Fibroblast of lung (primary cell): ENCODE data around the gene TPX2. TPM values are rescaled to one million over a fixed set of nuclear protein-coding genes. Genes with fewer than 3 reads are reported as not detected.
A peak's percentile ranks its signal among the peaks of the same experiment; 100 is the strongest.

Experiments
- DNase-seq, 2 donors: peaks; one replicate each; pipeline versions ENCODE4 v3.0.0 to v3.0.0-alpha.2; 2010; ENCODE audit warnings: low read depth in 2 of 2
- H2AFZ ChIP-seq: 2 replicates; pipeline ENCODE4 v1.5.1; 2012; ENCODE audit warnings: low read length, control low read depth, inconsistent platforms
- H3K27ac ChIP-seq: 2 replicates; pipeline ENCODE4 v1.5.1; 2011; ENCODE audit warnings: low read length, control low read depth; ENCODE audit not compliant: insufficient read depth
- H3K27me3 ChIP-seq: 2 replicates; pipeline ENCODE4 v1.5.1; 2011; ENCODE audit warnings: mild to moderate bottlenecking, low read length; ENCODE audit not compliant: control insufficient read depth, insufficient read depth
- H3K36me3 ChIP-seq: 2 replicates; pipeline ENCODE4 v1.5.1; 2011; ENCODE audit warnings: low read length; ENCODE audit not compliant: control insufficient read depth, insufficient read depth
- H3K4me1 ChIP-seq: 2 replicates; pipeline ENCODE4 v1.5.1; 2011; ENCODE audit warnings: low read length; ENCODE audit not compliant: control insufficient read depth, insufficient read depth; ENCODE audit errors: extremely low read depth
- H3K4me2 ChIP-seq: 2 replicates; pipeline ENCODE4 v1.5.1; 2011; ENCODE audit warnings: low read length, control low read depth; ENCODE audit not compliant: insufficient read depth; ENCODE audit errors: extremely low read depth
- H3K4me3 ChIP-seq, 4 experiments: fragments of 200-600 bp in 1 of 4; sonication (generic) in 1 of 4; replicated peaks in 1 of 4; 2 replicates each; pipeline ENCODE4 v1.5.1; 2011 to 2016; ENCODE audit warnings: low read length in 4 of 4, low read depth in 3 of 4, mild to moderate bottlenecking in 3 of 4, control low read depth in 2 of 4, inconsistent platforms in 1 of 4, mixed read lengths in 1 of 4; ENCODE audit not compliant: insufficient read depth in 1 of 4; ENCODE audit errors: control extremely low read depth in 1 of 4
- H3K79me2 ChIP-seq: 2 replicates; pipeline ENCODE4 v1.5.1; 2012; ENCODE audit warnings: mild to moderate bottlenecking, low read length, inconsistent platforms; ENCODE audit not compliant: control insufficient read depth, insufficient read depth
- H3K9ac ChIP-seq: 2 replicates; pipeline ENCODE4 v1.5.1; 2011; ENCODE audit warnings: mild to moderate bottlenecking, low read length, control low read depth; ENCODE audit not compliant: insufficient read depth
- H3K9me3 ChIP-seq: 2 replicates; pipeline ENCODE4 v1.5.1; 2012; ENCODE audit warnings: low read depth, low read length; ENCODE audit not compliant: control insufficient read depth, insufficient read depth
- H4K20me1 ChIP-seq: 2 replicates; pipeline ENCODE4 v1.5.1; 2011; ENCODE audit warnings: low read length; ENCODE audit not compliant: control insufficient read depth, insufficient read depth; ENCODE audit errors: extremely low read depth
- EZH2 ChIP-seq: IDR thresholded peaks from 2 replicates; pipeline ENCODE4 v1.5.1; 2012; ENCODE audit warnings: low read length, control low read depth, mild to moderate bottlenecking; ENCODE audit errors: missing control alignments
- polyA plus RNA-seq, 2 donors: library from polyadenylated mRNA; depleted of rRNA in 1 of 2; stranded (reverse) in 1 of 2; unstranded in 1 of 2; fragments of >200 nt; gene quantifications; 2 replicates each; pipeline ENCODE4 v1.2.1, GENCODE V29; 2011 to 2012; ENCODE audit warnings: missing spikeins in 1 of 2
- total RNA-seq: library from RNA; depleted of rRNA; stranded (reverse); fragments of >200 nt; gene quantifications from 2 replicates; pipeline ENCODE4 v1.2.1, GENCODE V29; 2014
- TF ChIP-seq, protein P1 (sequence below), 2 donors: IDR thresholded peaks in 1 of 2; conservative IDR thresholded peaks in 1 of 2; 1 replicate in 1 of 2; 2 replicates in 1 of 2; pipeline ENCODE4 v1.5.1; 2011 to 2012; ENCODE audit warnings: low read length in 2 of 2, control low read depth in 1 of 2, inconsistent platforms in 1 of 2, low read depth in 1 of 2, mild to moderate bottlenecking in 1 of 2

The TPX2 gene
- total and polyA plus RNA-seq, 2 donors (not counting 1 experiment from before 2014, with no cell fraction given) = 19.9 to 21.0 TPM

DNA sequence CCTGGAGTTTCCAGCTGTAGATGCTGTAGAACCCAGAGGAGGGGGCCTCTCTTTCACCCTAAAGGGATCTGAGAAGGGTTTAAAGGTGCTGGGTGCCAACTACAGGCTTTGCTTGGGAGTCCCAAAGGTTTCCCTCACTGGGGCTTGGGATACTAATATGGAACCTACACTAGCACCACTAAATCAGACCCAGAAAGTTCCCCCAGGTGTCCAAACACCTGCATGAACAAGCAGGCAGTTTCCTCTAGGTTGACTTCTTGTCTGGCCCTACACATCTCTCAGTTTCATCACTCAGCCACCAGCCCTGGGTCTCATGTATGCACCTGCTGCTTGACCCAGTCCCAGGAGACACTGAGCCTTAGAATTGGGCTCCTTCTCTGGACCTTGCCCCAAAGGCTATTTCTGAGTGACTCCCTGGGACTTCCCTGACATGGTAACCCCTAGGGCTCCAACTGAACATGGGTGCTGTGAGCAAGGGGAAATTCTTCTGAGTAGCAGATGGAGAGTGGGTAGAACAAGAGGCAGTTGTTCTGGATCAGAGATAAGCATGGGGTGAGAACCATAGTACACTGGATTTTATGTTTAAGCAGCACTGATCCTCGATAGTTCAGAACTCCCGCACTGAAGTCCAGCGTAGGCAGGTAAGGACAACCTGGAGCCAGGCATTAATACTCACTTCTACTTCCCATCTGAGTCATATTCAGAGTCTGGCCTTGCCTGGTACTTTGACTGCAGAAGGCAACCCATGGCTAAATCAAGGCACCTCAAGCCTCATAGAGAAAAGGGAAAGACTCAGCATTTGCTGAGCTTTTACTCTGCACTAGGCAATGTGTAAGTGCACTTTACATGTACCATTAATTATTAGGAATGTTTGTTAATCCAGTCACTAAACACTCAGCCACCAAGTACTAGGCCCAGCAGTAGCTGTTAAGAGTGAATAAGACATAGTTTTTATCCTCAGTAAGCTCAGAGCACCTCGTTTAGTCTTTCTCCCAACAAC, 33.2 kb upstream of the TPX2 start:
- Histone ChIP-seq H3K27ac (no peak overlapping the region), H2AFZ (no peak overlapping the region), H3K4me3 (no peak overlapping the region), H3K36me3 (peaks cover 15% of the 10 kb centered on the region), H3K9me3 (no peaks in the 10 kb centered on the region), H3K4me1 (peaks cover 9% of the 10 kb centered on the region), H3K27me3 (no peaks in the 10 kb centered on the region), H4K20me1 (no peaks in the 10 kb centered on the region), H3K79me2 (peaks cover 87% of the 10 kb centered on the region), H3K4me2 (no peak overlapping the region), H3K9ac (no peak overlapping the region)
- no peak for TF ChIP-seq EZH2
- TF ChIP-seq, protein P1, sequence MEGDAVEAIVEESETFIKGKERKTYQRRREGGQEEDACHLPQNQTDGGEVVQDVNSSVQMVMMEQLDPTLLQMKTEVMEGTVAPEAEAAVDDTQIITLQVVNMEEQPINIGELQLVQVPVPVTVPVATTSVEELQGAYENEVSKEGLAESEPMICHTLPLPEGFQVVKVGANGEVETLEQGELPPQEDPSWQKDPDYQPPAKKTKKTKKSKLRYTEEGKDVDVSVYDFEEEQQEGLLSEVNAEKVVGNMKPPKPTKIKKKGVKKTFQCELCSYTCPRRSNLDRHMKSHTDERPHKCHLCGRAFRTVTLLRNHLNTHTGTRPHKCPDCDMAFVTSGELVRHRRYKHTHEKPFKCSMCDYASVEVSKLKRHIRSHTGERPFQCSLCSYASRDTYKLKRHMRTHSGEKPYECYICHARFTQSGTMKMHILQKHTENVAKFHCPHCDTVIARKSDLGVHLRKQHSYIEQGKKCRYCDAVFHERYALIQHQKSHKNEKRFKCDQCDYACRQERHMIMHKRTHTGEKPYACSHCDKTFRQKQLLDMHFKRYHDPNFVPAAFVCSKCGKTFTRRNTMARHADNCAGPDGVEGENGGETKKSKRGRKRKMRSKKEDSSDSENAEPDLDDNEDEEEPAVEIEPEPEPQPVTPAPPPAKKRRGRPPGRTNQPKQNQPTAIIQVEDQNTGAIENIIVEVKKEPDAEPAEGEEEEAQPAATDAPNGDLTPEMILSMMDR (conservative IDR thresholded peaks at IDR 0.05 in 1 of 2, IDR thresholded peaks at IDR 0.05 in 1 of 2; ENCODE audit: low read depth in 1 of 2, low read length in 2 of 2) = no peak
- DNase-seq = no peak

- Histone ChIP-seq H3K27ac (no peak overlapping the region), H4K20me1 (no peaks in the 10 kb centered on the region), H3K9ac (no peak overlapping the region), H3K27me3 (no peaks in the 10 kb centered on the region), H3K36me3 (peaks cover 15% of the 10 kb centered on the region), H3K4me2 (no peak overlapping the region), H3K4me3 (no peak overlapping the region), H3K9me3 (no peaks in the 10 kb centered on the region), H3K4me1 (peaks cover 11% of the 10 kb centered on the region), H3K79me2 (peaks cover 91% of the 10 kb centered on the region), H2AFZ (no peak overlapping the region)
- TF ChIP-seq, protein P1 (conservative IDR thresholded peaks at IDR 0.05 in 1 of 2, IDR thresholded peaks at IDR 0.05 in 1 of 2; ENCODE audit: low read depth in 1 of 2, low read length in 2 of 2) = no peak
- TF ChIP-seq EZH2 = no peak
- DNase-seq = peak in 1 of 2 donors; percentile 40
Observed at GRCh38 chr20:31706607-31707257, 32.4 kb upstream of the TPX2 start.

DNA sequence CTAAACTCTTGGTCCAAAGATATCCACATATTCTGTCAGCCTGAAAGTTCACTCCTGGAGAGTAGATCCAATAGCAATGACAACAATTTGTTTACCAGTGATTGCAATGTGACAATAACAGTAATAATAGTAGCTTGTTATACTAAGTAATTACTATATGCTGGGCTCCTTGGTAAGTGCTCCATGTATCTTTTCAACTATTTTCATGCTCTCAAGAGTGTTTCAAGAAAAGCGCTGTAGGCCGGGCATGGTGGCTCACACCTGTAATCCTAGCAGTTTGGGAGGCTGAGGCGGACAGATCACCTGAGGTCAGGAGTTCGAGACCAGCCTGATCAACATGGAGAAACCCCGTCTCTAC, 31.9 kb upstream of the TPX2 start:
- no peak for DNase-seq
- H3K9me3 ChIP-seq = no peaks in the 10 kb centered on the region
- H3K79me2 ChIP-seq = peaks cover 91% of the 10 kb centered on the region
- H2AFZ ChIP-seq = no peak overlapping the region
- H3K27ac ChIP-seq = no peak overlapping the region
- no peak overlapping the region for H3K4me3 ChIP-seq
- H3K9ac ChIP-seq = no peak overlapping the region
- peaks cover 14% of the 10 kb centered on the region for H3K4me1 ChIP-seq
- H3K4me2 ChIP-seq = no peak overlapping the region
- no peaks in the 10 kb centered on the region for H3K27me3 ChIP-seq
- TF ChIP-seq EZH2 = no peak
- TF ChIP-seq, protein P1 (conservative IDR thresholded peaks at IDR 0.05 in 1 of 2, IDR thresholded peaks at IDR 0.05 in 1 of 2; ENCODE audit: low read depth in 1 of 2, low read length in 2 of 2) = no peak
- peaks cover 15% of the 10 kb centered on the region for H3K36me3 ChIP-seq
- H4K20me1 ChIP-seq = no peaks in the 10 kb centered on the region
